CD4-positive, CD25-positive, alpha-beta regulatory T cell (primary cell): ENCODE measurements around the gene RNF126. TPM values are rescaled to one million over a fixed set of nuclear protein-coding genes. Genes with fewer than 3 reads are reported as not detected.

ENCODE experiments used
- ATAC-seq, 2 donors: fragments of 150-1000 bp; cut with Tn5 transposase; one replicate each; pipeline ENCODE4 v1.10.0; 2021; ENCODE audit warnings: low read depth in 2 of 2, moderate number of reproducible peaks in 2 of 2, moderate library complexity in 1 of 2
- DNase-seq, 3 donors: peaks; one replicate each; pipeline versions ENCODE4 v3.0.0 to v3.0.0-alpha.2; 2012 to 2022; ENCODE audit warnings: mixed read lengths in 1 of 3
- H3K27ac ChIP-seq: one replicate; pipeline ENCODE4 v1.7.0; 2013; ENCODE audit warnings: mild to moderate bottlenecking, low read length; ENCODE audit not compliant: insufficient read depth, poor library complexity, severe bottlenecking
- H3K27me3 ChIP-seq: one replicate; pipeline ENCODE4 v1.7.0; 2013; ENCODE audit warnings: low read length; ENCODE audit not compliant: control insufficient read depth, insufficient read depth
- H3K36me3 ChIP-seq: one replicate; pipeline ENCODE4 v1.7.0; 2013; ENCODE audit warnings: mild to moderate bottlenecking, low read length, moderate library complexity; ENCODE audit not compliant: control insufficient read depth, insufficient read depth
- H3K4me1 ChIP-seq: 2 replicates; pipeline ENCODE4 v1.7.0; 2013; ENCODE audit warnings: mild to moderate bottlenecking, low read length; ENCODE audit not compliant: insufficient read depth, control insufficient read depth, poor library complexity, severe bottlenecking
- H3K4me3 ChIP-seq: one replicate; pipeline ENCODE4 v1.7.0; 2013; ENCODE audit warnings: low read depth, mild to moderate bottlenecking, low read length, moderate library complexity
- H3K9me3 ChIP-seq, 2 experiments: 1 replicate in 1 of 2; 2 replicates in 1 of 2; pipeline ENCODE4 v1.7.0; 2013; ENCODE audit warnings: low read length in 2 of 2, mild to moderate bottlenecking in 1 of 2, moderate library complexity in 1 of 2; ENCODE audit not compliant: control insufficient read depth in 2 of 2
- H3K27ac Mint-ChIP-seq, 3 donors: one replicate each; pipeline ENCODE4 v1.8.0; 2020 to 2022; ENCODE audit warnings: mild to moderate bottlenecking in 3 of 3, mixed read lengths in 3 of 3, moderate library complexity in 2 of 3
- H3K27me3 Mint-ChIP-seq: one replicate; pipeline ENCODE4 v1.8.0; 2022; ENCODE audit warnings: mild to moderate bottlenecking, mixed read lengths
- H3K36me3 Mint-ChIP-seq: one replicate; pipeline ENCODE4 v1.8.0; 2020; ENCODE audit warnings: mixed read lengths
- H3K4me1 Mint-ChIP-seq, 4 donors: one replicate each; pipeline ENCODE4 v1.8.0; 2020 to 2022; ENCODE audit warnings: mixed read lengths in 4 of 4, mild to moderate bottlenecking in 1 of 4
- H3K4me3 Mint-ChIP-seq, 4 donors: one replicate each; pipeline ENCODE4 v1.8.0; 2020 to 2022; ENCODE audit warnings: mild to moderate bottlenecking in 4 of 4, mixed read lengths in 4 of 4, moderate library complexity in 3 of 4
- H3K9me3 Mint-ChIP-seq, 7 donors: one replicate each; pipeline ENCODE4 v1.8.0; 2020 to 2022; ENCODE audit warnings: mixed read lengths in 7 of 7, mild to moderate bottlenecking in 3 of 7, moderate library complexity in 2 of 7
- polyA plus RNA-seq, 4 donors: library from polyadenylated mRNA; unstranded; fragments of 300-500 nt; fragmentation: Illumina TruSeq; gene quantifications; one replicate each; pipeline ENCODE4 v1.2.3, GENCODE V29; 2021
- total RNA-seq: library from RNA; stranded (reverse); gene quantifications from one replicate; pipeline ENCODE4 v1.2.3, GENCODE V29; 2022

The RNF126 gene
- total and polyA plus RNA-seq, 5 donors from 2014 or later = 57.2 to 124 (median 78.5) TPM

DNA sequence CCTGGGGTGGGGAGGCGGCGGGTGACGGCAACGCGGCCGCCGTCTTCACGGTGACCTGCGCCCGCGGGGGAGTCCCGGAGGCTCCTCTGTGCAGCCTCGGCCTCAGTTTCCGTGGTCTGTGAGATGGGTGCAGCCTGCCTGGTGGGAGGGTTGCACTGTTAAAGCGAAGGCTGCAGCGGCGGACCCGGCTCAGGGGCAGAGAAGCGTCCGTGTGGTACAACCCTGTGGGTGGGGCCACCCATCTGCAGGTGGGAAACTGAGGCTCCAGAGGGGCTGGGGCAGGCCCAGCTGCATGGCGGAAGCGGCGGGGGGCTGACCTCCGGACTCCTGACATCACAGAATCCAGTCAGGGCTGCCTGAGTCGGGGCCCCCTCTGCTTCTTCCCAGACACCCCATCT, 22.9 kb downstream of the RNF126 start:
- Mint-ChIP-seq H3K4me3 (peak overlapping the region in 1 of 4 donors; percentile 19), H3K36me3 (no peaks in the 10 kb centered on the region), H3K9me3 (no peaks in the 10 kb centered on the region), H3K27ac (no peak overlapping the region), H3K27me3 (no peaks in the 10 kb centered on the region), H3K4me1 (peaks cover 0 to 14% (median 5%) of the 10 kb centered on the region in 4 donors)
- no peaks in the 10 kb centered on the region for H3K36me3 ChIP-seq
- peaks cover 14% of the 10 kb centered on the region for H3K4me1 ChIP-seq
- H3K27ac ChIP-seq = peak overlapping the region; percentile 47
- no peaks in the 10 kb centered on the region for H3K9me3 ChIP-seq
- H3K4me3 ChIP-seq = no peak overlapping the region
- ATAC-seq = no peak
- H3K27me3 ChIP-seq = no peaks in the 10 kb centered on the region
- no peak for DNase-seq

DNA sequence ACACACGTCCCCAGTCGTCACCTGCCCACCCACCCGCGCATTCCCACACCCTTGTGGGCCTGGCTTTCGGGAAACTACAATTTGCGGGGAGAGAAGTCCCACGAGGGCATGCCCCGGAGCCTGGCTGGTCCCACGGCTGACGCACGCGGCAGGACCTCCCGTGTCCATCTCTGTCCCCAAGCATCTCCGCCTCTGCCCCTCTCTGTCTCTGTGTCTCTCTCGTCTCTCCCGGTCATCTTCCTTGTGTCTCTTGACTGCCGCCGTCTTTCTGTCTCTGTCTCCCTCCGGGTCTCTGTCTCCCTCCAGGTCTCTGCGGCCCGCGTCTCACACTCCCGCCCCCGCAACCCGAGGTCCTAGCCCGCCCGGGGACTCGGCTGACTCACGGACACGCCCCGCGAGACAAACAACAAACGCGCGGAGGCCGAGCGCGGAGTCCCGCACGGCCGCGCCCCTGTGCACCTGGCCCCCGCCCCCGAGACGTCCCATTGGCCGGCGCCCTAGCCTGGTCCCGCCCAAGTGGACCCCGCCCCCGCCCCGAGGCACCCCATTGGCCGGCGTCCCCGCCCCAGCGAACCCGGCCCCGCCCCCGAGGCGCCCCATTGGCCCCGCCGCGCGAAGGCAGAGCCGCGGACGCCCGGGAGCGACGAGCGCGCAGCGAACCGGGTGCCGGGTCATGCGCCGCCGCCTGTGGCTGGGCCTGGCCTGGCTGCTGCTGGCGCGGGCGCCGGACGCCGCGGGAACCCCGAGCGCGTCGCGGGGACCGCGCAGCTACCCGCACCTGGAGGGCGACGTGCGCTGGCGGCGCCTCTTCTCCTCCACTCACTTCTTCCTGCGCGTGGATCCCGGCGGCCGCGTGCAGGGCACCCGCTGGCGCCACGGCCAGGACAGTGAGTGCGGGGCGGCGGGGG, 23.5 kb downstream of the RNF126 start, which contains the start of gene FGF22:
TSS of gene FGF22 (plus strand) at position 627 of the 908 bp plus-strand sequence. CDS start at position 674, 47 bp downstream.
- H3K27me3 Mint-ChIP-seq = no peaks in the 10 kb centered on the region
- H3K4me1 ChIP-seq = peaks cover 14% of the 10 kb centered on the region

DNA sequence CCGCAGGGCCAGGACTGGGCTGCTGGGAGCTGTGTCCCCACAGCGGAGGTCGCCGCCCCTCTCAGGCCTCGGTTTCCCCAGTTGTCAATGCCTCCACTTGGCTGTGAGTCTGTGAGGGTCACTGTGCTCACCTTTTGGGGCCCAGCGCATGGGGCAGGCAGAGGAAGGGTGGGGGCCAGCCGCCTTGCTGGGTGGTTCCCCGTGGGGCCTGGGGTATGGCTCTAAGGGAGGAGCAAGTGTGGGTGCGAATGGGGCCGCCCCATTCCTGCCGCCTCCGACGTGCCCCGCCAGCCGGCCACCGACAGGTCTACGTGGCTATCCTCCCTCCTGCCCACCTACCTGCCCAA, 24.1 kb downstream of the RNF126 start:
- no peaks in the 10 kb centered on the region for H3K36me3 Mint-ChIP-seq
- Histone ChIP-seq H3K9me3 (no peaks in the 10 kb centered on the region), H3K27ac (no peak overlapping the region), H3K4me1 (peaks cover 19% of the 10 kb centered on the region), H3K36me3 (no peaks in the 10 kb centered on the region), H3K27me3 (no peaks in the 10 kb centered on the region), H3K4me3 (no peak overlapping the region)
- H3K4me3 Mint-ChIP-seq = peak overlapping the region; percentile 76 to 96 (median 86)
- DNase-seq (no peak), ATAC-seq (no peak)
- no peaks in the 10 kb centered on the region for H3K9me3 Mint-ChIP-seq
- peaks cover 0 to 18% (median 6%) of the 10 kb centered on the region in 4 donors for H3K4me1 Mint-ChIP-seq
- H3K27me3 Mint-ChIP-seq = no peaks in the 10 kb centered on the region
- H3K27ac Mint-ChIP-seq = peak overlapping the region in 1 of 3 donors; percentile 94

More for the DNA sequence above, 23.5 kb downstream of the RNF126 start, which contains the start of gene FGF22:
- Histone ChIP-seq H3K36me3 (no peaks in the 10 kb centered on the region), H3K4me3 (peak within 1 kb of the TSS; percentile 41), H3K27ac (peak within 1 kb of the TSS; percentile 51), H3K9me3 (no peaks in the 10 kb centered on the region), H3K27me3 (no peaks in the 10 kb centered on the region)
- H3K9me3 Mint-ChIP-seq = no peaks in the 10 kb centered on the region
- peak within 1 kb of the TSS; percentile 83 to 96 (median 94) for H3K27ac Mint-ChIP-seq
- H3K4me1 Mint-ChIP-seq = peaks cover 0 to 14% (median 5%) of the 10 kb centered on the region in 4 donors
- ATAC-seq (peak; percentile 95 to 96), DNase-seq (peak; percentile 91 to 95 (median 93))
- no peaks in the 10 kb centered on the region for H3K36me3 Mint-ChIP-seq
- H3K4me3 Mint-ChIP-seq = peak within 1 kb of the TSS; percentile 76 to 96 (median 86)

DNA sequence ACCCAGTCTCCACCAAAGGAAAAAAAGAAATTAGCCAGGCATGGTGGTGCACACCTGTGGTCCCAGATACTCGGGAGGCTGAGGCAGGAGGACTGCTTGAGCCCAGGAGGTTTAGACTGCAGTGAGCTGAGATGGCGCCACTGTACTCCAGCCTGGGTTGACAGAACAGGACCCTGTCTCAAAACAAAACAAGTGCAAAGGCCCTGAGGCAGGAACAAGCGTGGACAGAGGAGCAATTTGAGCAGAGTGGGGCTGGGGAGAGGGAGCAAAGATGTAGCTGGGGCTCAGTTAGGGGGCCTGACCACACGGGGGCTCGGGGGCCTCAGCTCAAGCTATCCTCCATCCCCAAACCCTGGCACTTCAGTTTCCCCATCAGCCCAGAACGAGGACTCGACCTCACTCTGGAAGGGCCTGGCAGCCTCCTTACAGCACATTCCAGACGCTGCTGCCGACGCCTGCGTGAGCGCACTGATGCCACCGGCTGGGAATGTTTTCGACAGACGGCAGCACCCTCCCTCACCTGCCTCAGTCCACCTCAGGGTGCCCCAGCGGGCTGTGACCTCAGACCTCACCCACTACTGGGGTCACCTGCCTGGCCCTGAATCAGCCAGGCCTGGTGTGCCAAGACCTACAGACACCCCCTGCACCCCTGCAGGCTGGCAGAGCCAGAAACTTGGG, 27.9 kb downstream of the RNF126 start:
- peaks cover 38% of the 10 kb centered on the region for H3K4me1 ChIP-seq

GRCh38 chr19:633786-634639, 29.0 kb downstream of the RNF126 start:
- Mint-ChIP-seq H3K9me3 (peaks cover 0 to 2% (median 0%) of the 10 kb centered on the region in 7 donors), H3K27me3 (peaks cover 4% of the 10 kb centered on the region), H3K4me3 (peak overlapping the region; percentile 90 to 96 (median 95)), H3K36me3 (peaks cover 2% of the 10 kb centered on the region), H3K27ac (peak overlapping the region; percentile 52 to 96 (median 94)), H3K4me1 (peaks cover 0 to 47% (median 14%) of the 10 kb centered on the region in 4 donors)
- H3K9me3 ChIP-seq = no peaks in the 10 kb centered on the region
- peaks cover 29% of the 10 kb centered on the region for H3K4me1 ChIP-seq
- peak overlapping the region; percentile 69 for H3K4me3 ChIP-seq
- H3K27me3 ChIP-seq = no peaks in the 10 kb centered on the region
- no peak for DNase-seq
- peaks cover 2% of the 10 kb centered on the region for H3K36me3 ChIP-seq
- no peak for ATAC-seq
- peak overlapping the region; percentile 70 for H3K27ac ChIP-seq

More for the DNA sequence above, 27.9 kb downstream of the RNF126 start:
- Histone ChIP-seq H3K27me3 (no peaks in the 10 kb centered on the region), H3K4me3 (no peak overlapping the region), H3K9me3 (no peaks in the 10 kb centered on the region), H3K27ac (no peak overlapping the region), H3K36me3 (no peaks in the 10 kb centered on the region)
- Mint-ChIP-seq H3K4me3 (peak overlapping the region in 2 of 4 donors; percentile 25 to 61), H3K9me3 (peaks cover 0 to 2% (median 0%) of the 10 kb centered on the region in 7 donors), H3K36me3 (no peaks in the 10 kb centered on the region), H3K27me3 (peaks cover 4% of the 10 kb centered on the region), H3K27ac (no peak overlapping the region), H3K4me1 (peaks cover 0 to 49% (median 18%) of the 10 kb centered on the region in 4 donors)
- ATAC-seq = no peak
- no peak for DNase-seq

DNA sequence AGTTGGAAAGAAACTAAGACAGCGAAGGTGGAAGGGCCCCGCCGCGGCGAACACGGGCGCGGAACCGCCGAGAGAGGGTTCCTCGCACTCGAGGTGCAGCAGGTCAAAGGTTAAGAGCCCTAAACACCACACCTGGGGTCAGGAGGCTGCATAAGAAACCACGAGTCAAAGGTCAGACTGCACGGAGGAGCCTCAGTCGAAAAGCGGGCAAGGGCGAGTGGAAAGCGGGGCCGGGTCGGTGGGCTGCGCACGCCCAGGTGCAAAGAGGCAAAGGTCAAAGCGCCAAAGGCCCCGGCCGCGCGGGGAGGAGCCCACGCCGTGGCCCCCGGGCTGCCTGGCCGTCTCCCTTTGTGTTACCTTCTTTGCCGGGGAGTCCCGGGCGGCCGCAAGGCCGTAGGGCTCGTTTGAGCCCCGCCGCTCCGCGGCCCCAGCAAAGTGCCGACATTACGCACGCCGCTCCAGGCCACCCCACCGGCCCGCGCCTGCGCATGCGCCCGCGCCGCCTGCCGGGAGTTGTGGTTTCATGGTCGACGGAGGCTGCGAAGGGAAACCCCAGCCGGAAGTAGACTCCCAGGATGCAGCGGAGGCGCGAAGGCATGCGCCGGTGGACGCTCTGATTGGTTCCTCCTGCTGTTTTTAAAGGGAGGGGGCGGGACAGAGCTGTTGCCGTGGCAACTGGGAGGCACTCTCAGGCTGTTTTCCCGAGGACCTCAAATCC, 29.8 kb downstream of the RNF126 start, which contains the start of gene POLRMT:
TSS of gene POLRMT (minus strand) at position 470 of the 718 bp plus-strand sequence. CDS start at position 445, 25 bp downstream.
- Histone ChIP-seq H3K27ac (peak within 1 kb of the TSS; percentile 70), H3K36me3 (peaks cover 10% of the 10 kb centered on the region), H3K4me1 (peaks cover 25% of the 10 kb centered on the region), H3K9me3 (no peaks in the 10 kb centered on the region), H3K4me3 (peak within 1 kb of the TSS; percentile 70), H3K27me3 (no peaks in the 10 kb centered on the region)
- DNase-seq = peak; percentile 96 to 98 (median 96)
- H3K27ac Mint-ChIP-seq = peak within 1 kb of the TSS; percentile 52 to 96 (median 94)
- peaks cover 0 to 2% (median 0%) of the 10 kb centered on the region in 7 donors for H3K9me3 Mint-ChIP-seq
- peaks cover 9% of the 10 kb centered on the region for H3K36me3 Mint-ChIP-seq
- ATAC-seq = peak; percentile 95 to 96
- peak within 1 kb of the TSS; percentile 90 to 96 (median 95) for H3K4me3 Mint-ChIP-seq
- peaks cover 4% of the 10 kb centered on the region for H3K27me3 Mint-ChIP-seq
- peaks cover 0 to 48% (median 15%) of the 10 kb centered on the region in 4 donors for H3K4me1 Mint-ChIP-seq
